Measurements from ENCODE around the gene KAT7.

GRCh38 chr17:49873926-49874325, 85.4 kb downstream of the KAT7 start:
- TF ChIP-seq GATA2 (IDR thresholded peaks at IDR 0.05; ENCODE audit: low read depth, low read length): no peak
- TF ChIP-seq GATA3 (IDR thresholded peaks at IDR 0.05; ENCODE audit: low read depth, low read length): no peak

Measured in SH-SY5Y (cell line).